CD14-positive monocyte (primary cell): ENCODE data around the gene PPP1R12B. TPM values are rescaled to one million over a fixed set of nuclear protein-coding genes. Genes with fewer than 3 reads are reported as not detected.
"Not testable (repeated sequence)": the region's sequence is repeated elsewhere in the genome, so short reads cannot be mapped to it uniquely, and the experiment has no call there.

ENCODE experiments used
- DNase-seq, 3 donors: peaks; one replicate each; pipeline ENCODE4 v3.0.0-alpha.2; 2011 to 2022
- H2AFZ ChIP-seq: 2 replicates; pipeline ENCODE4 v1.6.0; 2012; ENCODE audit warnings: mild to moderate bottlenecking, low read depth, low read length, inconsistent platforms; ENCODE audit not compliant: insufficient read depth, poor library complexity, severe bottlenecking
- H3K27ac ChIP-seq, 2 donors: 1 replicate in 1 of 2; 2 replicates in 1 of 2; pipeline ENCODE4 v1.5.1; 2012 to 2013; ENCODE audit warnings: low read length in 2 of 2, control low read depth in 1 of 2, inconsistent platforms in 1 of 2, low read depth in 1 of 2, mild to moderate bottlenecking in 1 of 2
- H3K27me3 ChIP-seq, 2 donors: one replicate each; pipeline versions ENCODE4 v1.6.0 to v1.6.1; 2011 to 2013; ENCODE audit warnings: low read length in 2 of 2; ENCODE audit not compliant: control insufficient read depth in 2 of 2, insufficient read depth in 2 of 2
- H3K36me3 ChIP-seq, 2 donors: replicated peaks in 1 of 2; 1 replicate in 1 of 2; 2 replicates in 1 of 2; pipeline versions ENCODE4 v1.5.1 to v1.6.1; 2012 to 2013; ENCODE audit warnings: low read length in 2 of 2, control low read depth in 1 of 2, inconsistent platforms in 1 of 2, mild to moderate bottlenecking in 1 of 2; ENCODE audit not compliant: insufficient read depth in 2 of 2, control insufficient read depth in 1 of 2
- H3K4me1 ChIP-seq, 2 donors: 1 replicate in 1 of 2; 2 replicates in 1 of 2; pipeline versions ENCODE4 v1.5.1 to v1.6.1; 2012 to 2013; ENCODE audit warnings: low read length in 2 of 2, control low read depth in 1 of 2, inconsistent platforms in 1 of 2, mild to moderate bottlenecking in 1 of 2, moderate library complexity in 1 of 2; ENCODE audit not compliant: insufficient read depth in 2 of 2, control insufficient read depth in 1 of 2
- H3K4me2 ChIP-seq: replicated peaks from 2 replicates; pipeline ENCODE3; 2012; ENCODE audit warnings: low read length, moderate library complexity, mild to moderate bottlenecking; ENCODE audit not compliant: poor library complexity, severe bottlenecking; ENCODE audit errors: extremely low read depth
- H3K4me3 ChIP-seq, 3 experiments: fragments of 200-600 bp in 1 of 3; sonication (generic) in 1 of 3; replicated peaks in 1 of 3; 1 replicate in 2 of 3; 2 replicates in 1 of 3; pipeline ENCODE4 v1.5.1; 2011 to 2013; ENCODE audit warnings: low read length in 3 of 3, mild to moderate bottlenecking in 3 of 3, control low read depth in 2 of 3, low read depth in 2 of 3, inconsistent platforms in 1 of 3, moderate library complexity in 1 of 3
- H3K79me2 ChIP-seq: 2 replicates; pipeline ENCODE4 v1.6.0; 2012; ENCODE audit warnings: mild to moderate bottlenecking, control low read depth, inconsistent platforms, low read length, moderate library complexity; ENCODE audit not compliant: insufficient read depth
- H3K9ac ChIP-seq: 2 replicates; pipeline ENCODE4 v1.6.0; 2017; ENCODE audit warnings: low read length, mild to moderate bottlenecking; ENCODE audit not compliant: insufficient read depth, poor library complexity, severe bottlenecking
- H3K9me3 ChIP-seq, 2 donors: replicated peaks in 1 of 2; 1 replicate in 1 of 2; 2 replicates in 1 of 2; pipeline versions ENCODE4 v1.5.1 to v1.6.1; 2012 to 2013; ENCODE audit warnings: low read length in 2 of 2, control low read depth in 1 of 2; ENCODE audit not compliant: control insufficient read depth in 1 of 2, insufficient read depth in 1 of 2
- H4K20me1 ChIP-seq: 2 replicates; pipeline ENCODE4 v1.6.0; 2012; ENCODE audit warnings: mild to moderate bottlenecking, low read length, control low read depth, moderate library complexity; ENCODE audit not compliant: insufficient read depth
- H3K27ac Mint-ChIP-seq, 7 donors: one replicate each; pipeline ENCODE4 v1.8.0; 2020; ENCODE audit warnings: mild to moderate bottlenecking in 7 of 7, mixed read lengths in 7 of 7, moderate library complexity in 6 of 7, inconsistent platforms in 2 of 7
- H3K27me3 Mint-ChIP-seq, 3 donors: one replicate each; pipeline ENCODE4 v1.8.0; 2021 to 2022; ENCODE audit warnings: low read depth in 3 of 3, mild to moderate bottlenecking in 3 of 3, mixed read lengths in 3 of 3, moderate library complexity in 3 of 3, inconsistent platforms in 1 of 3
- H3K36me3 Mint-ChIP-seq, 2 donors: one replicate each; pipeline ENCODE4 v1.8.0; 2020; ENCODE audit warnings: mixed read lengths in 2 of 2, inconsistent platforms in 1 of 2, mild to moderate bottlenecking in 1 of 2
- H3K4me1 Mint-ChIP-seq: one replicate; pipeline ENCODE4 v1.8.0; 2020; ENCODE audit warnings: mild to moderate bottlenecking, mixed read lengths
- H3K4me3 Mint-ChIP-seq, 2 donors: one replicate each; pipeline ENCODE4 v1.8.0; 2020; ENCODE audit warnings: mild to moderate bottlenecking in 2 of 2, mixed read lengths in 2 of 2, moderate library complexity in 1 of 2
- H3K9me3 Mint-ChIP-seq, 7 donors: one replicate each; pipeline ENCODE4 v1.8.0; 2020 to 2022; ENCODE audit warnings: mixed read lengths in 7 of 7, mild to moderate bottlenecking in 6 of 7, moderate library complexity in 6 of 7, inconsistent platforms in 2 of 7
- WGBS: methylation state at CpG from one replicate; pipeline ENCODE4 v1.1.5; 2013; ENCODE audit warnings: missing lambda C conversion rate; ENCODE audit not compliant: insufficient coverage; 5-methylcytosine and 5-hydroxymethylcytosine counted together
- intact Hi-C, 2 donors: fragments of 100-400 bp; cut with micrococcal nuclease; formaldehyde crosslinking; loops; one replicate each; pipeline versions ENCODE4 v1.15.0 to v1.15.1; 2023
- polyA plus RNA-seq, 3 donors: library from polyadenylated mRNA; depleted of rRNA in 1 of 3; unstranded in 2 of 3; stranded (reverse) in 1 of 3; fragments of 300-500 nt in 2 of 3; fragments of >200 nt in 1 of 3; fragmentation: Illumina TruSeq in 2 of 3; gene quantifications; 1 replicate in 2 of 3; 2 replicates in 1 of 3; pipeline ENCODE4 v1.2.3, GENCODE V29; 2012 to 2021
- TF ChIP-seq, protein P1 (sequence below): fragments of 200-600 bp; IDR thresholded peaks from one replicate; pipeline ENCODE4 v1.8.0; 2022; ENCODE audit warnings: antibody characterized with exemption, mild to moderate bottlenecking

Gene PPP1R12B
- polyA plus RNA-seq, 3 donors: 1.3 to 12.2 (median 1.7) TPM

GRCh38 chr1:202553560-202554038 lies 205.1 kb downstream of the PPP1R12B start:
- TF ChIP-seq, protein P1, sequence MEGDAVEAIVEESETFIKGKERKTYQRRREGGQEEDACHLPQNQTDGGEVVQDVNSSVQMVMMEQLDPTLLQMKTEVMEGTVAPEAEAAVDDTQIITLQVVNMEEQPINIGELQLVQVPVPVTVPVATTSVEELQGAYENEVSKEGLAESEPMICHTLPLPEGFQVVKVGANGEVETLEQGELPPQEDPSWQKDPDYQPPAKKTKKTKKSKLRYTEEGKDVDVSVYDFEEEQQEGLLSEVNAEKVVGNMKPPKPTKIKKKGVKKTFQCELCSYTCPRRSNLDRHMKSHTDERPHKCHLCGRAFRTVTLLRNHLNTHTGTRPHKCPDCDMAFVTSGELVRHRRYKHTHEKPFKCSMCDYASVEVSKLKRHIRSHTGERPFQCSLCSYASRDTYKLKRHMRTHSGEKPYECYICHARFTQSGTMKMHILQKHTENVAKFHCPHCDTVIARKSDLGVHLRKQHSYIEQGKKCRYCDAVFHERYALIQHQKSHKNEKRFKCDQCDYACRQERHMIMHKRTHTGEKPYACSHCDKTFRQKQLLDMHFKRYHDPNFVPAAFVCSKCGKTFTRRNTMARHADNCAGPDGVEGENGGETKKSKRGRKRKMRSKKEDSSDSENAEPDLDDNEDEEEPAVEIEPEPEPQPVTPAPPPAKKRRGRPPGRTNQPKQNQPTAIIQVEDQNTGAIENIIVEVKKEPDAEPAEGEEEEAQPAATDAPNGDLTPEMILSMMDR: no peak
- Mint-ChIP-seq H3K4me1 (peaks cover 13% of the 10 kb centered on the region), H3K9me3 (no peaks in the 10 kb centered on the region), H3K4me3 (peak overlapping the region in 1 of 2 donors; percentile 44), H3K27me3 (peaks cover 0 to 5% (median 2%) of the 10 kb centered on the region in 3 donors), H3K36me3 (peaks cover 21 to 30% of the 10 kb centered on the region in 2 donors), H3K27ac (peak overlapping the region in 2 of 7 donors; percentile 0 to 15)
- Histone ChIP-seq H3K36me3 (peaks cover 0 to 7% of the 10 kb centered on the region in 2 donors), H3K4me2 (no peak overlapping the region), H3K27ac (no peak overlapping the region), H3K4me3 (no peak overlapping the region), H3K27me3 (no peaks in the 10 kb centered on the region), H3K4me1 (peaks cover 5 to 6% of the 10 kb centered on the region in 2 donors), H3K79me2 (no peaks in the 10 kb centered on the region), H4K20me1 (no peaks in the 10 kb centered on the region), H3K9ac (no peak overlapping the region), H2AFZ (no peak overlapping the region), H3K9me3 (no peaks in the 10 kb centered on the region)
- peak; percentile 12 to 63 (median 37) for DNase-seq
- intact Hi-C loops: no loop called here
- WGBS: 36% methylated on average over 2 of the region's 3 CpGs

- H2AFZ ChIP-seq, H3K4me3 Mint-ChIP-seq, H3K27me3 Mint-ChIP-seq, H3K27ac Mint-ChIP-seq, H3K36me3 ChIP-seq, DNase-seq, H3K79me2 ChIP-seq, intact Hi-C loops, H3K9me3 Mint-ChIP-seq, H3K4me3 ChIP-seq, H3K4me1 ChIP-seq, H3K27me3 ChIP-seq, H3K9ac ChIP-seq, H4K20me1 ChIP-seq, H3K4me2 ChIP-seq, H3K9me3 ChIP-seq, H3K27ac ChIP-seq: not testable (repeated sequence)
- Mint-ChIP-seq H3K36me3 (peaks cover 24 to 28% of the 10 kb centered on the region in 2 donors), H3K4me1 (peaks cover 13% of the 10 kb centered on the region)
- WGBS: no CpG with 5 or more reads among the region's 4 CpGs
Measured at GRCh38 chr1:202554619-202555018, 206.1 kb downstream of the PPP1R12B start.

GRCh38 chr1:202556037-202556436 lies 207.5 kb downstream of the PPP1R12B start:
- H3K27me3 Mint-ChIP-seq, H2AFZ ChIP-seq, H3K9ac ChIP-seq, H4K20me1 ChIP-seq, H3K4me3 ChIP-seq, H3K4me3 Mint-ChIP-seq, H3K79me2 ChIP-seq, H3K27me3 ChIP-seq, H3K9me3 ChIP-seq, H3K9me3 Mint-ChIP-seq, H3K36me3 ChIP-seq, H3K27ac Mint-ChIP-seq, H3K4me2 ChIP-seq, H3K27ac ChIP-seq, DNase-seq, H3K4me1 ChIP-seq, intact Hi-C loops: not testable (repeated sequence)
- WGBS: no CpG with 5 or more reads among the region's 4 CpGs
- H3K36me3 Mint-ChIP-seq: peaks cover 22 to 25% of the 10 kb centered on the region in 2 donors
- peaks cover 19% of the 10 kb centered on the region for H3K4me1 Mint-ChIP-seq

GRCh38 chr1:202557662-202558061 lies 209.2 kb downstream of the PPP1R12B start:
- H3K4me1 ChIP-seq, H3K27me3 ChIP-seq, H3K4me2 ChIP-seq, H3K36me3 ChIP-seq, H3K4me3 ChIP-seq, H4K20me1 ChIP-seq, H3K9me3 ChIP-seq, H3K9me3 Mint-ChIP-seq, DNase-seq, H3K27ac Mint-ChIP-seq, H3K79me2 ChIP-seq, H2AFZ ChIP-seq, H3K27ac ChIP-seq, H3K9ac ChIP-seq, intact Hi-C loops, H3K27me3 Mint-ChIP-seq, H3K4me3 Mint-ChIP-seq: not testable (repeated sequence)
- H3K36me3 Mint-ChIP-seq: peaks cover 23% of the 10 kb centered on the region in 2 donors
- no CpG with 5 or more reads among the region's 1 CpG for WGBS
- H3K4me1 Mint-ChIP-seq: peaks cover 19% of the 10 kb centered on the region
